Caco-2 (cell line): ENCODE results near the gene LIN28B. TPM values are rescaled to one million over a fixed set of nuclear protein-coding genes. Genes with fewer than 3 reads are reported as not detected.
"Not testable (repeated sequence)": the region's sequence is repeated elsewhere in the genome, so short reads cannot be mapped to it uniquely, and the experiment has no call there.

Source experiments
- BruUV-seq: library from RNA; stranded (reverse); fragments of 400-500 nt; replicated peaks from 2 replicates; lab custom pipeline; 2021; lab: Mats Ljungman, UMichigan
- CTCF ChIA-PET: fragments of 300-600 bp; sonication (Branson Sonifier 250); formaldehyde crosslinking; loops from one replicate; lab custom pipeline; 2022; ENCODE audit warnings: antibody characterized with exemption; lab: Charles Lee
- POLR2A ChIA-PET: fragments of 300-600 bp; sonication (Branson Sonifier 250); formaldehyde crosslinking; loops from one replicate; lab custom pipeline; 2022; ENCODE audit warnings: antibody characterized with exemption; lab: Charles Lee
- DNase-seq, 2 experiments: peaks; one replicate each; pipeline versions ENCODE4 v3.0.0 to v3.0.0-alpha.2; 2020 to 2022
- H3K27me3 ChIP-seq: replicated peaks from 2 replicates; pipeline ENCODE4 v1.6.0; 2011; ENCODE audit warnings: low read length; ENCODE audit not compliant: control insufficient read depth, insufficient read depth
- H3K36me3 ChIP-seq: 2 replicates; pipeline ENCODE4 v1.5.1; 2011; ENCODE audit warnings: low read length; ENCODE audit not compliant: control insufficient read depth, insufficient read depth
- H3K4me1 ChIP-seq: fragments of 250-450 bp; sonication (Bioruptor Pico); 2 replicates; pipeline ENCODE4 v1.5.1; 2020; ENCODE audit warnings: mild to moderate bottlenecking
- H3K4me3 ChIP-seq: 2 replicates; pipeline ENCODE4 v1.5.1; 2011; ENCODE audit warnings: low read depth, mild to moderate bottlenecking, control low read depth, low read length
- H3K9me3 ChIP-seq: fragments of 250-450 bp; sonication (Bioruptor Pico); 2 replicates; pipeline ENCODE4 v1.5.1; 2020; ENCODE audit warnings: mild to moderate bottlenecking, moderate library complexity
- H3K27ac Mint-ChIP-seq: one replicate; pipeline ENCODE4 v1.8.0; 2022; ENCODE audit warnings: mixed read lengths; ENCODE audit not compliant: unreplicated experiment
- H3K27me3 Mint-ChIP-seq: one replicate; pipeline ENCODE4 v1.8.0; 2022; ENCODE audit warnings: mixed read lengths; ENCODE audit not compliant: insufficient read depth, unreplicated experiment
- H3K36me3 Mint-ChIP-seq: one replicate; pipeline ENCODE4 v1.8.0; 2022; ENCODE audit warnings: mild to moderate bottlenecking, mixed read lengths; ENCODE audit not compliant: insufficient read depth, unreplicated experiment
- H3K4me1 Mint-ChIP-seq: one replicate; pipeline ENCODE4 v1.8.0; 2022; ENCODE audit warnings: low read depth, mixed read lengths; ENCODE audit not compliant: unreplicated experiment
- H3K4me3 Mint-ChIP-seq: one replicate; pipeline ENCODE4 v1.8.0; 2022; ENCODE audit warnings: mild to moderate bottlenecking, moderate library complexity, mixed read lengths; ENCODE audit not compliant: unreplicated experiment
- H3K9me3 Mint-ChIP-seq: one replicate; pipeline ENCODE4 v1.8.0; 2022; ENCODE audit warnings: mixed read lengths; ENCODE audit not compliant: unreplicated experiment
- CTCF ChIP-seq, 2 experiments: fragments of 200-600 bp in 1 of 2; IDR thresholded peaks; 1 replicate in 1 of 2; 2 replicates in 1 of 2; pipeline versions ENCODE4 v1.5.1 to v1.8.0; 2011 to 2022; ENCODE audit warnings: antibody characterized with exemption in 1 of 2, control low read depth in 1 of 2, inconsistent platforms in 1 of 2, low read depth in 1 of 2, low read length in 1 of 2, mild to moderate bottlenecking in 1 of 2, moderate library complexity in 1 of 2; ENCODE audit not compliant: insufficient read depth in 1 of 2, severe bottlenecking in 1 of 2, unreplicated experiment in 1 of 2
- intact Hi-C: fragments of 100-400 bp; cut with micrococcal nuclease; formaldehyde crosslinking; loops from one replicate; pipeline ENCODE4 v1.10.0; 2022; ENCODE audit not compliant: unreplicated experiment
- total RNA-seq: library from RNA; stranded (reverse); gene quantifications from 2 replicates; pipeline ENCODE4 v1.2.3, GENCODE V29; 2022

LIN28B gene
- total RNA-seq, 1 experiment from 2014 or later, result 6.6 TPM

- H3K4me1 ChIP-seq, result no peaks in the 10 kb centered on the region
- Mint-ChIP-seq H3K4me3 (no peak overlapping the region), H3K27ac (no peak overlapping the region), H3K36me3 (no peaks in the 10 kb centered on the region), H3K4me1 (peaks cover 17% of the 10 kb centered on the region), H3K27me3 (no peaks in the 10 kb centered on the region), H3K9me3 (no peaks in the 10 kb centered on the region)
- intact Hi-C loops, result no loop called here
- BruUV-seq, result no TSS peak
- TF ChIP-seq CTCF (IDR thresholded peaks at IDR 0.05; ENCODE audit: insufficient read depth in 1 of 2, low read depth in 1 of 2, low read length in 1 of 2, severe bottlenecking in 1 of 2, unreplicated experiment in 1 of 2), result no peak
- POLR2A ChIA-PET, result no interaction called here
- H3K36me3 ChIP-seq, result no peaks in the 10 kb centered on the region
- CTCF ChIA-PET, result no interaction called here
- no peak overlapping the region for H3K4me3 ChIP-seq
- peak in 1 of 2 experiments; percentile 4 for DNase-seq
- H3K9me3 ChIP-seq, result no peaks in the 10 kb centered on the region
- no peaks in the 10 kb centered on the region for H3K27me3 ChIP-seq
Observed at GRCh38 chr6:104987218-104987617, 30.3 kb downstream of the LIN28B start.

GRCh38 chr6:104990085-104990484 lies 33.2 kb downstream of the LIN28B start:
- no peak overlapping the region for H3K4me3 ChIP-seq
- no peaks in the 10 kb centered on the region for H3K27me3 ChIP-seq
- Mint-ChIP-seq H3K36me3 (no peaks in the 10 kb centered on the region), H3K27ac (no peak overlapping the region), H3K4me1 (peaks cover 11% of the 10 kb centered on the region), H3K4me3 (no peak overlapping the region), H3K9me3 (no peaks in the 10 kb centered on the region), H3K27me3 (no peaks in the 10 kb centered on the region)
- TF ChIP-seq CTCF (IDR thresholded peaks at IDR 0.05; ENCODE audit: insufficient read depth in 1 of 2, low read depth in 1 of 2, low read length in 1 of 2, severe bottlenecking in 1 of 2, unreplicated experiment in 1 of 2), result no peak
- ChIA-PET POLR2A (no interaction called here), CTCF (no interaction called here)
- no peaks in the 10 kb centered on the region for H3K4me1 ChIP-seq
- no TSS peak for BruUV-seq
- intact Hi-C loops, result no loop called here
- no peaks in the 10 kb centered on the region for H3K9me3 ChIP-seq
- H3K36me3 ChIP-seq, result no peaks in the 10 kb centered on the region
- DNase-seq, result no peak

- H3K9me3 Mint-ChIP-seq, H3K36me3 Mint-ChIP-seq, H3K4me3 Mint-ChIP-seq, H3K4me1 ChIP-seq, H3K36me3 ChIP-seq, H3K27me3 Mint-ChIP-seq, DNase-seq, POLR2A ChIA-PET, BruUV-seq, H3K27me3 ChIP-seq, H3K4me3 ChIP-seq, intact Hi-C loops, H3K27ac Mint-ChIP-seq, H3K9me3 ChIP-seq, CTCF ChIA-PET: not testable (repeated sequence)
- peaks cover 11% of the 10 kb centered on the region for H3K4me1 Mint-ChIP-seq
Observed at GRCh38 chr6:104991062-104991461, 34.2 kb downstream of the LIN28B start.

- not testable (repeated sequence) for BruUV-seq, H3K9me3 Mint-ChIP-seq
Observed at GRCh38 chr6:104993576-104993975, 36.7 kb downstream of the LIN28B start.

More at GRCh38 chr6:104993576-104993975, 36.7 kb downstream of the LIN28B start:
- H3K27me3 Mint-ChIP-seq, CTCF ChIA-PET, H3K36me3 Mint-ChIP-seq, H3K27me3 ChIP-seq, H3K9me3 ChIP-seq, H3K27ac Mint-ChIP-seq, H3K4me1 ChIP-seq, H3K4me3 ChIP-seq, DNase-seq, H3K4me1 Mint-ChIP-seq, H3K4me3 Mint-ChIP-seq, intact Hi-C loops, H3K36me3 ChIP-seq: not testable (repeated sequence)
- POLR2A ChIA-PET, result interaction anchor here (0.6 kb wide), 1 partner anchor 50 kb away, joined by 3 read pairs; no protein-coding TSS in a partner anchor
